Suppressor macrophage treated with lipopolysaccharide for 4 hours (primary cell): ENCODE results near the gene WWOX.
"Not testable (repeated sequence)": the region's sequence is repeated elsewhere in the genome, so short reads cannot be mapped to it uniquely, and the experiment has no call there.

Source experiments
- DNase-seq: peaks from one replicate; pipeline ENCODE4 v3.0.0-alpha.2; 2020

The WWOX gene

GRCh38 chr16:78099271-78100111 is at the start of gene WWOX:
Gene WWOX (plus strand): TSS chr16:78099654.
- DNase-seq: peak; percentile 98

GRCh38 chr16:78050734-78051400 is 48.6 kb upstream of the WWOX start:
- DNase-seq: no peak

DNA sequence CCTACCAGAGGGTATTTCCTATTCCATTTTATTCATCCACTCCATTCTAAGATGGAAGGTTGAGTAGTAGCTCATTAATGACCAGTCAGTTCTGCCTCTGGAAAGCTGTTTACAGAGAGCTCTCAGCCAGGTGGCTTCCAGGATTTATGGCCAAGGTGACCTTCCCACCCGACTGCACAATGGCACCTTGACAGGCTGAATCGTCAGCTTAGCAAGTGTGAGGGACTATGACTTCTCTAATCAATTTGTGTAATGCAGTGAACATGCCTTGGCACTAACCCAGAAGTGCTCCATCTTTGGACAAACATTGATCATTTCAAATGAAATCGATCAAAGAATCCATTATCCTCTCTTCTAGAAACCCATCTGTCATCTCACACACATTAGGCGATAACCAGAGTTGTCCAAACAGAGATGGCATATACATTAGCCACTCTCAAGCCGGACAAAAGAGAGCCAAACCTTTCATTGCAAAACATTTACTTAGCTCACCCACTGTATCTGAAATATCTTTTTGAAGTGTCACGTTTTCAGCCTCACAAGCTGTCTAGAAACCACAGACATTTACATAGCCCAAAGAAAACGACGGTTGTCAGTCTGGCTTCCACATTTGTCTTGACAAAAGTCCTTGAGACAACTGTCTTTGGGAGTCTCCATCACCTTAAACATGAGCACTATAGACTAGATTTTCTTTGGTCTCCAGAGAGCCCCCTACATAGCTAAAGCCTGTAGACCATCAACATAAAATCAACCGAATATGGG is 41.5 kb upstream of the WWOX start:
- DNase-seq: no peak

DNA sequence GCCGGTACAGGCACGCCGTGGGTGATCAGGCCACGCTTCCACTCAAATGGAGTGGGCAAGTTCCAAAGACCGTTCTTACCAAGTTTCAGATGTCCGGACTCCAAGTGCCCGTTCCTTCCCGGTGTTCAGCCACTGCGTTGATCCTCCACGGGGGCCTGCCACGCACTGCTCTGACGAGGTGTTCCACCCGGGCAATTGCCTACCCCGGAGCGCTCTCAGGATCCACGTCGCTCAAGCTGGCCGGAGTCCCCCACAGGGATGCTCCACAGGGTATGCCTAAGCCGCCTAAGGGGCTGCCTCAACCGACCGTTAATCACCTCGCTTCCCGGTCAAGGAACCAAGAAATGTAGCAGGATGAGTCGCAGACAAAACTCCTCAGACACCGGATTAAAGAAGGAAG is 39.6 kb upstream of the WWOX start:
- DNase-seq: not testable (repeated sequence)

DNA sequence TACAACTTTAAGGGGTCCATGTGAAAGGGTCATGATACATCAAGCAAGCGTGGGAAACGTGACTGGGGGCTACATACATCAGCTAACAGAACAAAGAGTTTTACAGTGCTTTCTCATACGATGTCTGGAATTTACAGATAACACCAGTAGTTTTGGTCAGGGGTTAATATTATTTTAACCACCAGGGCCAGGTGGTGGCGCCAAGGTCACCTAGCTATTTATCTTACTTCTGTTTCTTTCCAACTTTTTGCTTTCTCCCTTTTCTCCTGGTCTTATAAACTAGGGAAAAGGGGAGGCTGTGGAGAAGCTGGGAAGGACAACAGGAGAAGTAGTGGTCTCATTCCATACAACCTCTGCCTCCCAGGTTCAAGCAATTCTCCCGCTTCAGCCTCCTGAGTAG is 39.2 kb upstream of the WWOX start:
- no peak for DNase-seq

- DNase-seq: no peak
These were observed 38.6 kb upstream of the WWOX start for GRCh38 chr16:78060809-78061208.

GRCh38 chr16:78065319-78065718 is 34.1 kb upstream of the WWOX start:
- no peak for DNase-seq

GRCh38 chr16:78069913-78070312 is 29.5 kb upstream of the WWOX start:
- no peak for DNase-seq

DNA sequence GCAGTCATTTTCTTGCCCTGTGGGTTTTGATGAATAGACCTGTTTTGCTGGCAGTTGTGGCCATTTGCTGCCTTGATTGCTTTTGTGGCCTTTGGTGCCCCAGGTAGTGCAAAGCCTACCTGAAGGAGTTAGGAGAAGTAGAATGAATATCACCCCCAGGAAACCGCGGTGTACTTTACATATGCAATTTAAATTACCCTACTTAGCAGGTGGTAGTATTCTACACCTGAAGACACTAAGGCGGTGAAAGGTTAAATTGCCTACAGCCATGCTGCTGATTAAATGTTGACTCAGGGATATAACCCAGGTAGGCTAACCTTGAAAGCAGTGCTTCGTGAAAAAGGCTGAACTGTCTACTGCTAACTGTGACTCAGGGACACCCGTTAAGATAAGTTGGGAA is 27.2 kb upstream of the WWOX start:
- no peak for DNase-seq

GRCh38 chr16:78075800-78076199 is 23.7 kb upstream of the WWOX start:
- no peak for DNase-seq

DNA sequence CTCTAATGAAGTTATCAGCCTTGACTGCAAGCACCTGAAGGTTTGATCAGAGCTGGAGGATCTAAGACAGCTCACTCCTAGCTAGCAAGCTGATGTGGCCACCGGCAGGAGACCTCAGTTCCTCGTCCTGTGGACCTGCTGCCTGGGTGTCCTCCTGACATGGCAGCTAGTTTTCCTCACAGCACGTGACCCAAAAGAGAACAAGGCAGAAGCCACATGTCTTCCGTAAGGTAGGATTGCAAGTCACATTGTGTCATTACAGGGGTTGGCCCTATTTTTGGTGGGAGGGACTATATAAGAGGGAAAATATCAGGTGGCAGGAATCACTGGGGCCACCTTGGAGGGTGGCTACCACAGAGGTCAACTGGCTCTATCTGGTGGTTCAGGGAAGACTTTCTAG is 18.1 kb upstream of the WWOX start:
- no peak for DNase-seq

GRCh38 chr16:78091419-78091818 is 8.0 kb upstream of the WWOX start:
- no peak for DNase-seq

- DNase-seq: no peak
These were observed 6.7 kb upstream of the WWOX start for GRCh38 chr16:78092758-78093157.

GRCh38 chr16:78094166-78094565 is 5.3 kb upstream of the WWOX start:
- DNase-seq: no peak

- no peak for DNase-seq
These were observed 4.5 kb upstream of the WWOX start for GRCh38 chr16:78094998-78095397.

DNA sequence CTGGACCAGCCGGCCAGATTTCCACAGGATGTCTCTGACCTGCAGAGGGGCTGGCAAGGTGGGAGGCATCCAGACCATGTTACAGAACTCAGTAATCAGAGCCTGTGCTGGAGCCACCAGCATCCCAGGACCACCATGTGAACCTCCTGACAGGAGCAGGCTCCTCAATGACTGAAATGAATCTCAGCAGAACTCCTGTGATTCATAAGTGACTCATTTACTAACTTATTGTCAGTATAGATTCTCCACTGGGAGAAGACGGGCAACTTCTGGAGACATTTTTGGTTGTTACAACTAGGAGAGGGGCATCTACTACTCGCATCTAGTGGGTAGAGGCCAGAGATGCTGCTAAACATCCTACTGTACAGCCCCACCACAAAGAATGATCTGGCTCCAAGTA is 3.1 kb upstream of the WWOX start:
- DNase-seq: no peak

- DNase-seq: no peak
These were observed 1.9 kb upstream of the WWOX start for GRCh38 chr16:78097548-78097947.

DNA sequence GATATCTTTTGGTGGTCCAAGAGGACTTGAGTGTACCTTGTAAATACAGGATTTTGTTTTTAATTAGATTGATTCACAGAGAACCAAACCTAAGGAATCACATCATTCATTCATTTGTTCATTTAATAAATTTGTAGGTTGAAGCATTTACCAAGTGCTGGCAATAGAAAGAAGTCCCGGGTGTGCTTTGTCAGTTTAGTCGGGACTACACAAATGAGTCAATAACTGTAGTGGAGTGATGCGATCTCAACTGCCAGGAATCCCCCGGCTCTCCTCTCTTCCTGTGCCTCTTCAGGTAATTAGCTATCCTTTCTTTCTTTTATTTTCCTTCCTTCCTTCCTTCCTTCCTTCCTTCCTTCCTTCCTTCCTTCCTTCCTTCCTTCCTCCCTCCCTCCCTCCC is 1.4 kb upstream of the WWOX start:
- no peak for DNase-seq

DNA sequence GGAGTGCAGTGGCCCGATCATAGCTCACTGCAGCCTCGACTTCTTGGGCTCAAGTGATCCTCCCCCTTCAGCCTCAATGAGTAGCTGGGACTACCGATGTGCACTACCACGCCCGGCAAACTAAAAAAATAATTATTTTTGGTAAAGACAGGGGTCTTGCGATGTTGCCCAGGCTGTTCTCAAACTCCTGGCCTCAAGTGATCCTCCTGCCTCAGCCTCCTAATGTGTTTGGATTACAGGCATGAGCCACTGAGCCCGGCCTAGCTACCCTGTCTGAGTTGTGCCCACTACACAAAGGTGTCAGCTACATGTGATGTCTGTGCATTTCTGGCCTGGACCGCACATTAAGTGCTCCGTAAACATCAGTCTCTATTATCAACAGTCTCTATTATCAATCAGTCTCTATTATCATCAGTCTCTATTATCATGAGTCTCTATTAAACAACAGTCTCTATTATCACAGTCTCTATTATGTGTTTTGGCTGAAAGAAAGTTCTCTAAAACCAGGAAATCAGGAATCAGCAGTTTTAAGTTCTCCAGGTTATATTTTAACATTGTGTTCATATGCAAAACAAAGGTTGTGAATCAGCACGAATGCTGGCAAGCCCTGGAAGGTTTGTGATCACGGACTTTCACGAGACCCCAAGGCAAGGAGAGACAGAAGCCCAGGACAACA is 721 bp upstream of the WWOX start:
- no peak for DNase-seq

GRCh38 chr16:78100112-78100467 is 636 bp downstream of the WWOX start:
- no peak for DNase-seq

DNA sequence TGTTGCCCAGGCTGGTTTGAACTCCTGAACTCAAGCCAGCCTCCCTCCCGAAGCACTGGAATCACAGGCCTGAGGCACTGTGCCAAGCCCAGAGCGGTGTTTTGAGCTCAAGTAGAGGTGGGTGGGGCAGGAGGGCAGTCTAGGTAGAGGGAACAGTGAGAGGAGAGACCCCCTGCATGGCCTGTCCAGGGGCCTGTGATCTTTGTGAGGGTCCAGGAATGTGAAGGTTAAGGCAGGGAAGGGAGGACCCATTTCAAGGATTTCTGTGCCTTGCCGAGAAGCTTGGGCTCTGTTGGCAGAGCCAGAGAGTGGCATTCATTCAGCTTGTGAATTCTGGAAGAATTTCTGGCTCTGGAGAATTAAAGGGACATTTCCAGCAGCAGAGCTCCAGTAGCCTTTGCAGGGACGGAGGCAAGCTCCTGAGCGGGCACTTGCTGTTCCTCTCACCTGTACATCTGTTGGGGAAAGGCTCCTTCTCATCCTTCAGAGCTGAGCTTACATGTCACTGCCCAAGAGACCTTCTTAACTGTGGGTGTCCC is 2.7 kb downstream of the WWOX start:
- DNase-seq: no peak

GRCh38 chr16:78102865-78103264 is 3.4 kb downstream of the WWOX start:
- no peak for DNase-seq

DNA sequence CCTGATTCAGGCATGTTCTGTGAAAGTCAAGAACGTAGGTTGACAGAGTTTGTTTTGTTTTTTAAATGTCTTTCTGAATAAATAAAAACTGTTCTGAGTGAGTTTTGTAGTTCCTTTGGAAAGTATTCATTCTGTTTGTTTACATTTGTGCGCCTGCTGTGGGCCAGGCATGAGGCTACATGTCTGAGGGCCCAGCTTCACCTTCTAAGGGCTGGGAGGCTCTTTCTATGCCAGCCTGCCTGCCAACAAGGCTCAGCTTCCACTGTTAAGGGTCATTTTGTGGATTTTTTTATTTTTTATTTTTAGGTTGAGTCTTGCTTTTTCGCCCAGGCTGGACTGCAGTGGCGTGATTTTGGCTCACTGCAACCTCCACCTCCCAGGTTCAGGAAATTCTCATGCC is 6.1 kb downstream of the WWOX start:
- DNase-seq: no peak
